Fibroblast of lung (primary cell): ENCODE data around the gene EFHD1. TPM values are rescaled to one million over a fixed set of nuclear protein-coding genes. Genes with fewer than 3 reads are reported as not detected.

Source experiments
- DNase-seq, 2 donors: peaks; one replicate each; pipeline versions ENCODE4 v3.0.0 to v3.0.0-alpha.2; 2010; ENCODE audit warnings: low read depth in 2 of 2
- H2AFZ ChIP-seq: 2 replicates; pipeline ENCODE4 v1.5.1; 2012; ENCODE audit warnings: low read length, control low read depth, inconsistent platforms
- H3K27ac ChIP-seq: 2 replicates; pipeline ENCODE4 v1.5.1; 2011; ENCODE audit warnings: low read length, control low read depth; ENCODE audit not compliant: insufficient read depth
- H3K27me3 ChIP-seq: 2 replicates; pipeline ENCODE4 v1.5.1; 2011; ENCODE audit warnings: mild to moderate bottlenecking, low read length; ENCODE audit not compliant: control insufficient read depth, insufficient read depth
- H3K36me3 ChIP-seq: 2 replicates; pipeline ENCODE4 v1.5.1; 2011; ENCODE audit warnings: low read length; ENCODE audit not compliant: control insufficient read depth, insufficient read depth
- H3K4me1 ChIP-seq: 2 replicates; pipeline ENCODE4 v1.5.1; 2011; ENCODE audit warnings: low read length; ENCODE audit not compliant: control insufficient read depth, insufficient read depth; ENCODE audit errors: extremely low read depth
- H3K4me2 ChIP-seq: 2 replicates; pipeline ENCODE4 v1.5.1; 2011; ENCODE audit warnings: low read length, control low read depth; ENCODE audit not compliant: insufficient read depth; ENCODE audit errors: extremely low read depth
- H3K4me3 ChIP-seq, 4 experiments: fragments of 200-600 bp in 1 of 4; sonication (generic) in 1 of 4; replicated peaks in 1 of 4; 2 replicates each; pipeline ENCODE4 v1.5.1; 2011 to 2016; ENCODE audit warnings: low read length in 4 of 4, low read depth in 3 of 4, mild to moderate bottlenecking in 3 of 4, control low read depth in 2 of 4, inconsistent platforms in 1 of 4, mixed read lengths in 1 of 4; ENCODE audit not compliant: insufficient read depth in 1 of 4; ENCODE audit errors: control extremely low read depth in 1 of 4
- H3K79me2 ChIP-seq: 2 replicates; pipeline ENCODE4 v1.5.1; 2012; ENCODE audit warnings: mild to moderate bottlenecking, low read length, inconsistent platforms; ENCODE audit not compliant: control insufficient read depth, insufficient read depth
- H3K9ac ChIP-seq: 2 replicates; pipeline ENCODE4 v1.5.1; 2011; ENCODE audit warnings: mild to moderate bottlenecking, low read length, control low read depth; ENCODE audit not compliant: insufficient read depth
- H3K9me3 ChIP-seq: 2 replicates; pipeline ENCODE4 v1.5.1; 2012; ENCODE audit warnings: low read depth, low read length; ENCODE audit not compliant: control insufficient read depth, insufficient read depth
- H4K20me1 ChIP-seq: 2 replicates; pipeline ENCODE4 v1.5.1; 2011; ENCODE audit warnings: low read length; ENCODE audit not compliant: control insufficient read depth, insufficient read depth; ENCODE audit errors: extremely low read depth
- CTCF ChIP-seq, 2 donors: IDR thresholded peaks in 1 of 2; conservative IDR thresholded peaks in 1 of 2; 1 replicate in 1 of 2; 2 replicates in 1 of 2; pipeline ENCODE4 v1.5.1; 2011 to 2012; ENCODE audit warnings: low read length in 2 of 2, control low read depth in 1 of 2, inconsistent platforms in 1 of 2, low read depth in 1 of 2, mild to moderate bottlenecking in 1 of 2
- EZH2 ChIP-seq: IDR thresholded peaks from 2 replicates; pipeline ENCODE4 v1.5.1; 2012; ENCODE audit warnings: low read length, control low read depth, mild to moderate bottlenecking; ENCODE audit errors: missing control alignments
- polyA plus RNA-seq, 2 donors: library from polyadenylated mRNA; depleted of rRNA in 1 of 2; stranded (reverse) in 1 of 2; unstranded in 1 of 2; fragments of >200 nt; gene quantifications; 2 replicates each; pipeline ENCODE4 v1.2.1, GENCODE V29; 2011 to 2012; ENCODE audit warnings: missing spikeins in 1 of 2
- total RNA-seq: library from RNA; depleted of rRNA; stranded (reverse); fragments of >200 nt; gene quantifications from 2 replicates; pipeline ENCODE4 v1.2.1, GENCODE V29; 2014

EFHD1 gene
- total and polyA plus RNA-seq, 2 donors (not counting 1 experiment from before 2014, with no cell fraction given) = 0.83 TPM; not detected in 1

DNA sequence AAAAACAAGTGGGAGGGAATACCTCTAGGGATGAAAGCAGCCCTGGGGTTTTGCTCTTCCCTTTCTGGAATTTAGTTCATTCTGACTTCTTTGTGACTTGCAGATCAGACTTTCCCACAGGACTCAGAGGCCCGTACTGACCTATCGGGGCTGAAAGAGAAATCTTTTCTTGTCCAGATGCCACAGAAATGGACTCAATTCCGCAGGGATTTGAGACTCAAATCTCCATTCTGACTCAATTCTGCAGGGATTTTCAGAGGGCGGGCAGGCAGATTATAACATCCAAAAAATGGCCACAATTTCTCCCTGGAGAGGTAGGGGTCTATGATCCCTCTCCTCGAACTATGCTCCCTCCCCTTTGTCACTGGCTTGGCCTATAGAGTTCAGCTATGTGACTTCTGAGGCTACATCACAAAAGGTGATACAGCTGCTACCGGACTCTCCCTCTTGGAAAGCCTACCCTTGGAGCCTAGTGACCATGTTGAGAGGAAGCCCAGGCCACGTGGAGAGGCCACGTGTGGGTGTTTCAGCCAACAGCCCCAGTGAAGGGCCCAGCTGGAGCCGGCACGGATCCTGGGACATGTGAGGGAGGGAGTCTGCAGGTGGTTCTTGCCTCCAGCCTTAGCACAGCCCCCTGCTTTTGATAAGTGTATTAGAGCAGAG is 4.8 kb upstream of the EFHD1 start:
- Histone ChIP-seq H3K4me2 (no peak overlapping the region), H2AFZ (no peak overlapping the region), H3K27ac (no peak overlapping the region), H3K27me3 (peaks cover 13% of the 10 kb centered on the region), H3K36me3 (no peaks in the 10 kb centered on the region), H4K20me1 (no peaks in the 10 kb centered on the region), H3K79me2 (no peaks in the 10 kb centered on the region), H3K4me3 (no peak overlapping the region), H3K4me1 (no peaks in the 10 kb centered on the region), H3K9me3 (no peaks in the 10 kb centered on the region), H3K9ac (no peak overlapping the region)
- no peak for DNase-seq
- TF ChIP-seq CTCF (conservative IDR thresholded peaks at IDR 0.05 in 1 of 2, IDR thresholded peaks at IDR 0.05 in 1 of 2; ENCODE audit: low read depth in 1 of 2, low read length in 2 of 2) (no peak), EZH2 (no peak)

GRCh38 chr2:232629129-232629475 is 4.3 kb upstream of the EFHD1 start:
- TF ChIP-seq EZH2 = no peak
- no peak for TF ChIP-seq CTCF (conservative IDR thresholded peaks at IDR 0.05 in 1 of 2, IDR thresholded peaks at IDR 0.05 in 1 of 2; ENCODE audit: low read depth in 1 of 2, low read length in 2 of 2)
- Histone ChIP-seq H3K27ac (no peak overlapping the region), H3K4me3 (no peak overlapping the region), H3K79me2 (no peaks in the 10 kb centered on the region), H4K20me1 (no peaks in the 10 kb centered on the region), H3K4me2 (no peak overlapping the region), H3K27me3 (peaks cover 18% of the 10 kb centered on the region), H2AFZ (no peak overlapping the region), H3K9ac (no peak overlapping the region), H3K36me3 (no peaks in the 10 kb centered on the region), H3K9me3 (no peaks in the 10 kb centered on the region), H3K4me1 (no peaks in the 10 kb centered on the region)
- no peak for DNase-seq

DNA sequence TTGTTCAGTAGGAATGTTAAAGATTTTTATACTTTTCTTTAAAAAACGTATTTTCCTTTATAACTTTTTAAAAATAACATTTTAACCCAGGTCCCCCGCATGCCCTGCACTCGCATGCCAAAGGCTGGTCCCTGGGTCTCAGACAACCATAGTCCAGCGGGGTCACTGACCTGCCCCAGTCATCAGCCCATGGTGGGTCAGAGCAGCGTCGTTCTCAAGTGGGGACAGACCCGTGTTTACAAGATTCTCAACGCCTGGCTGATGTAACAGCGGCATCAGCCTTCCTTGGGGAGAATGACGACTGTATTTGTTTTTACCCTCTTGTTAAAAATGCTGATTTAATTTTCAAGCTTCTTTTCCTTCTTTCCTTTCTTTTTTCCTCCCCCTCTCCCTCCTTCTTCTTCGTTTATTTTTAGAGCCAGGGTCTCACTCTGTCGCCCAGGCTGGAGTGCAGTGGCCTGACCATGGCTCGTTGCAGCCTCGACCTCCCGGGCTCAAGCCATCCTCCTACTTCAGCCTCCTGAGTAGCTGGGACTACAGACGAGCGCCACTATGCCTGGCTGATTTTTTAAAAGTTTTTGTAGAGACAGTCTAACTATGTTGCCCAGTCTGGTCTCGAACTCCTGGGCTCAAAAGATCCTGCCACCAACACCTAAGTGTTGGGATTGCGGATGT is 1.0 kb upstream of the EFHD1 start:
- no peak for TF ChIP-seq EZH2
- no peak for TF ChIP-seq CTCF (conservative IDR thresholded peaks at IDR 0.05 in 1 of 2, IDR thresholded peaks at IDR 0.05 in 1 of 2; ENCODE audit: low read depth in 1 of 2, low read length in 2 of 2)
- H3K4me3 ChIP-seq = peak overlapping the region in 2 of 4 experiments; percentile 45 to 58
- no peaks in the 10 kb centered on the region for H3K79me2 ChIP-seq
- H2AFZ ChIP-seq = no peak overlapping the region
- no peak overlapping the region for H3K9ac ChIP-seq
- H3K27me3 ChIP-seq = peaks cover 27% of the 10 kb centered on the region
- H3K9me3 ChIP-seq = no peaks in the 10 kb centered on the region
- H4K20me1 ChIP-seq = no peaks in the 10 kb centered on the region
- H3K36me3 ChIP-seq = no peaks in the 10 kb centered on the region
- DNase-seq = no peak
- no peaks in the 10 kb centered on the region for H3K4me1 ChIP-seq
- H3K4me2 ChIP-seq = peak overlapping the region; percentile 78
- no peak overlapping the region for H3K27ac ChIP-seq
